ENCODE measurements around the gene FMN2. TPM values are rescaled to one million over a fixed set of nuclear protein-coding genes. Genes with fewer than 3 reads are reported as not detected.
"Not testable (repeated sequence)": the region's sequence is repeated elsewhere in the genome, so short reads cannot be mapped to it uniquely, and the experiment has no call there.

The FMN2 gene
- polyA plus RNA-seq, 1 donor = 0.52 TPM

GRCh38 chr1:240310226-240310925, 218.7 kb downstream of the FMN2 start:
- DNase-seq (ENCODE audit: low read depth) = no peak

- no peak for DNase-seq (ENCODE audit: low read depth)
Measured at GRCh38 chr1:240312872-240313271, 221.2 kb downstream of the FMN2 start.

GRCh38 chr1:240314845-240315801, 223.4 kb downstream of the FMN2 start:
- peak; percentile 60 for DNase-seq (ENCODE audit: low read depth)

GRCh38 chr1:240319998-240320397, 228.3 kb downstream of the FMN2 start:
- DNase-seq (ENCODE audit: low read depth) = no peak

- DNase-seq (ENCODE audit: low read depth) = no peak
Measured at GRCh38 chr1:240320659-240321058, 229.0 kb downstream of the FMN2 start.

GRCh38 chr1:240322943-240323342, 231.3 kb downstream of the FMN2 start:
- no peak for DNase-seq (ENCODE audit: low read depth)

GRCh38 chr1:240328382-240328781, 236.7 kb downstream of the FMN2 start:
- not testable (repeated sequence) for DNase-seq (ENCODE audit: low read depth)

- DNase-seq (ENCODE audit: low read depth) = no peak
Measured at GRCh38 chr1:240329443-240329842, 237.8 kb downstream of the FMN2 start.

- no peak for DNase-seq (ENCODE audit: low read depth)
Measured at GRCh38 chr1:240332672-240333071, 241.0 kb downstream of the FMN2 start.

- no peak for DNase-seq (ENCODE audit: low read depth)
Measured at GRCh38 chr1:240337781-240338180, 246.1 kb downstream of the FMN2 start.

- DNase-seq (ENCODE audit: low read depth) = no peak
Measured at GRCh38 chr1:240338837-240339236, 247.2 kb downstream of the FMN2 start.

GRCh38 chr1:240341365-240342250, 249.9 kb downstream of the FMN2 start:
- no peak for DNase-seq (ENCODE audit: low read depth)

GRCh38 chr1:240342251-240342625, 250.6 kb downstream of the FMN2 start:
- no peak for DNase-seq (ENCODE audit: low read depth)

- no peak for DNase-seq (ENCODE audit: low read depth)
Measured at GRCh38 chr1:240343045-240343444, 251.4 kb downstream of the FMN2 start.

- no peak for DNase-seq (ENCODE audit: low read depth)
Measured at GRCh38 chr1:240343966-240344365, 252.3 kb downstream of the FMN2 start.

- DNase-seq (ENCODE audit: low read depth) = no peak
Measured at GRCh38 chr1:240344918-240345317, 253.2 kb downstream of the FMN2 start.

GRCh38 chr1:240349695-240350094, 258.0 kb downstream of the FMN2 start:
- no peak for DNase-seq (ENCODE audit: low read depth)

GRCh38 chr1:240350910-240351331, 259.2 kb downstream of the FMN2 start:
- DNase-seq (ENCODE audit: low read depth) = no peak

GRCh38 chr1:240351690-240352089, 260.0 kb downstream of the FMN2 start:
- DNase-seq (ENCODE audit: low read depth) = no peak

GRCh38 chr1:240352769-240353168, 261.1 kb downstream of the FMN2 start:
- no peak for DNase-seq (ENCODE audit: low read depth)

- no peak for DNase-seq (ENCODE audit: low read depth)
Measured at GRCh38 chr1:240356568-240356967, 264.9 kb downstream of the FMN2 start.

GRCh38 chr1:240362046-240362445, 270.4 kb downstream of the FMN2 start:
- DNase-seq (ENCODE audit: low read depth) = no peak

Measured in forelimb muscle (tissue), 1 donor.